GM23338 (cell line): Measurements from ENCODE around the gene DENND4A. TPM values are rescaled to one million over a fixed set of nuclear protein-coding genes. Genes with fewer than 3 reads are reported as not detected.

Experiments
- ATAC-seq: fragments of 200-7000 bp; cut with Tn5 transposase; 3 replicates; pipeline ENCODE4 v1.9.1; 2020
- DNase-seq: peaks from one replicate; pipeline ENCODE4 v3.0.0-alpha.2; 2015; ENCODE audit warnings: low spot score
- H2AFZ ChIP-seq: fragments of 200-600 bp; sonication (generic); 2 replicates; pipeline ENCODE4 v1.8.0; 2016; ENCODE audit warnings: antibody characterized with exemption, mild to moderate bottlenecking, moderate library complexity
- H3F3A ChIP-seq: fragments of 200-600 bp; sonication (generic); replicated peaks from 2 replicates; pipeline ENCODE4 v1.8.0; 2017; ENCODE audit warnings: antibody characterized with exemption, mixed run types, low read depth
- H3K27ac ChIP-seq: fragments of 200-600 bp; sonication (generic); 2 replicates; pipeline ENCODE4 v1.6.1; 2016; ENCODE audit warnings: low read depth
- H3K27me3 ChIP-seq: fragments of 200-600 bp; sonication (generic); 2 replicates; pipeline ENCODE4 v1.8.0; 2016; ENCODE audit warnings: mild to moderate bottlenecking, mixed run types, moderate library complexity; ENCODE audit not compliant: insufficient read depth
- H3K36me3 ChIP-seq: fragments of 200-600 bp; sonication (generic); 2 replicates; pipeline ENCODE4 v1.8.0; 2016; ENCODE audit warnings: mild to moderate bottlenecking; ENCODE audit not compliant: insufficient read depth
- H3K4me1 ChIP-seq: fragments of 200-600 bp; sonication (generic); 2 replicates; pipeline ENCODE4 v1.8.0; 2016; ENCODE audit warnings: mild to moderate bottlenecking, moderate library complexity; ENCODE audit not compliant: insufficient read depth
- H3K4me2 ChIP-seq: fragments of 200-600 bp; sonication (generic); 2 replicates; pipeline ENCODE4 v1.7.1; 2017; ENCODE audit warnings: mixed run types
- H3K4me3 ChIP-seq: fragments of 200-600 bp; sonication (generic); 2 replicates; pipeline ENCODE4 v1.6.1; 2016; ENCODE audit warnings: mixed run types
- H3K79me2 ChIP-seq: fragments of 200-600 bp; sonication (generic); replicated peaks from 2 replicates; pipeline ENCODE4 v1.8.0; 2017; ENCODE audit warnings: mild to moderate bottlenecking; ENCODE audit not compliant: insufficient read depth
- H3K9me2 ChIP-seq: fragments of 200-600 bp; sonication (generic); 2 replicates; pipeline ENCODE4 v1.8.0; 2017; ENCODE audit not compliant: insufficient read depth
- H4K20me1 ChIP-seq: fragments of 200-600 bp; sonication (generic); replicated peaks from 2 replicates; pipeline ENCODE4 v1.8.0; 2017; ENCODE audit warnings: mild to moderate bottlenecking; ENCODE audit not compliant: insufficient read depth
- H3K27ac Mint-ChIP-seq: 2 replicates; pipeline ENCODE4 v1.8.0; 2020; ENCODE audit warnings: inconsistent platforms, mild to moderate bottlenecking, moderate library complexity, mixed read lengths
- H3K27me3 Mint-ChIP-seq: 3 replicates; pipeline ENCODE4 v1.8.0; 2022; ENCODE audit warnings: low read depth, mild to moderate bottlenecking, moderate library complexity, mixed read lengths, inconsistent platforms; ENCODE audit not compliant: insufficient read depth, poor library complexity
- H3K36me3 Mint-ChIP-seq: 3 replicates; pipeline ENCODE4 v1.8.0; 2021; ENCODE audit warnings: low read depth, mild to moderate bottlenecking, inconsistent platforms, moderate library complexity, mixed read lengths
- H3K4me1 Mint-ChIP-seq: 3 replicates; pipeline ENCODE4 v1.8.0; 2020; ENCODE audit warnings: mild to moderate bottlenecking, inconsistent platforms, mixed read lengths
- H3K4me3 Mint-ChIP-seq: 3 replicates; pipeline ENCODE4 v1.8.0; 2021; ENCODE audit warnings: moderate library complexity, mild to moderate bottlenecking, inconsistent platforms, mixed read lengths
- H3K9me3 Mint-ChIP-seq: 3 replicates; pipeline ENCODE4 v1.8.0; 2020; ENCODE audit warnings: moderate library complexity, mild to moderate bottlenecking, inconsistent platforms, mixed read lengths
- CREB1 ChIP-seq: fragments of 250-450 bp; sonication (Bioruptor Pico); IDR thresholded peaks from 2 replicates; pipeline ENCODE4 v1.5.0; 2020; ENCODE audit warnings: low read depth, mild to moderate bottlenecking, moderate library complexity
- EZH2 ChIP-seq: fragments of 200-600 bp; sonication (generic); IDR thresholded peaks from one replicate; pipeline ENCODE4 v1.8.0; 2017; ENCODE audit warnings: antibody characterized with exemption, mild to moderate bottlenecking, low read depth; ENCODE audit not compliant: unreplicated experiment
- EZH2phosphoT487 ChIP-seq: fragments of 200-600 bp; sonication (generic); IDR thresholded peaks from one replicate; pipeline ENCODE4 v1.8.1; 2018; ENCODE audit warnings: antibody characterized with exemption; ENCODE audit not compliant: unreplicated experiment
- JUNB ChIP-seq: IDR thresholded peaks from one replicate; pipeline ENCODE4 v1.6.1; 2016; ENCODE audit warnings: antibody characterized with exemption; ENCODE audit not compliant: unreplicated experiment
- NANOG ChIP-seq: IDR thresholded peaks from 2 replicates; pipeline ENCODE4 v1.6.1; 2016; ENCODE audit warnings: antibody characterized with exemption, borderline replicate concordance
- POLR2AphosphoS5 ChIP-seq: IDR thresholded peaks from 2 replicates; pipeline ENCODE4 v1.6.1; 2016; ENCODE audit warnings: antibody characterized with exemption, low read depth
- STAT1 ChIP-seq: IDR thresholded peaks from one replicate; pipeline ENCODE4 v1.6.1; 2016; ENCODE audit warnings: antibody characterized with exemption; ENCODE audit not compliant: unreplicated experiment
- ZNF114 ChIP-seq: fragments of 250-450 bp; sonication (Bioruptor Pico); IDR thresholded peaks from 2 replicates; pipeline ENCODE4 v1.5.0; 2020; ENCODE audit warnings: mild to moderate bottlenecking, moderate library complexity
- ZNF331 ChIP-seq: fragments of 250-450 bp; sonication (Bioruptor Pico); IDR thresholded peaks from 2 replicates; pipeline ENCODE4 v1.5.0; 2020; ENCODE audit warnings: low read depth, mild to moderate bottlenecking, moderate library complexity
- polyA plus RNA-seq: library from polyadenylated mRNA; unstranded; fragments of >200 nt; fragmentation: Nextera tagmentation; extraction: Ambion mirVana; gene quantifications from 2 replicates; pipeline ENCODE4 v1.2.1, GENCODE V29; 2016
- total RNA-seq: library from RNA; depleted of rRNA; stranded (reverse); fragments of >200 nt; shearing (Covaris generic); gene quantifications from 2 replicates; pipeline ENCODE4 v1.2.3, GENCODE V29; 2014
- TF ChIP-seq, protein P1 (sequence below): IDR thresholded peaks from 2 replicates; pipeline ENCODE4 v1.6.1; 2016; ENCODE audit warnings: antibody characterized with exemption
- TF ChIP-seq, protein P2 (sequence below): IDR thresholded peaks from one replicate; pipeline ENCODE4 v1.6.1; 2018; ENCODE audit warnings: antibody characterized with exemption; ENCODE audit not compliant: unreplicated experiment
- TF ChIP-seq, protein P3 (sequence below): fragments of 250-450 bp; sonication (Bioruptor Pico); IDR thresholded peaks from 2 replicates; pipeline ENCODE4 v1.5.0; 2020; ENCODE audit warnings: mild to moderate bottlenecking, moderate library complexity
- TF ChIP-seq, protein P4 (sequence below), 2 experiments: fragments of 200-600 bp in 1 of 2; sonication (generic) in 1 of 2; conservative IDR thresholded peaks; 2 replicates each; pipeline versions ENCODE4 v1.5.1 to v1.6.1; 2016 to 2017; ENCODE audit warnings: antibody characterized with exemption in 2 of 2, low read depth in 2 of 2, mild to moderate bottlenecking in 2 of 2, moderate library complexity in 1 of 2

Gene DENND4A
- total and polyA plus RNA-seq, 2 experiments from 2014 or later, result 3.4 to 9.0 TPM

DNA sequence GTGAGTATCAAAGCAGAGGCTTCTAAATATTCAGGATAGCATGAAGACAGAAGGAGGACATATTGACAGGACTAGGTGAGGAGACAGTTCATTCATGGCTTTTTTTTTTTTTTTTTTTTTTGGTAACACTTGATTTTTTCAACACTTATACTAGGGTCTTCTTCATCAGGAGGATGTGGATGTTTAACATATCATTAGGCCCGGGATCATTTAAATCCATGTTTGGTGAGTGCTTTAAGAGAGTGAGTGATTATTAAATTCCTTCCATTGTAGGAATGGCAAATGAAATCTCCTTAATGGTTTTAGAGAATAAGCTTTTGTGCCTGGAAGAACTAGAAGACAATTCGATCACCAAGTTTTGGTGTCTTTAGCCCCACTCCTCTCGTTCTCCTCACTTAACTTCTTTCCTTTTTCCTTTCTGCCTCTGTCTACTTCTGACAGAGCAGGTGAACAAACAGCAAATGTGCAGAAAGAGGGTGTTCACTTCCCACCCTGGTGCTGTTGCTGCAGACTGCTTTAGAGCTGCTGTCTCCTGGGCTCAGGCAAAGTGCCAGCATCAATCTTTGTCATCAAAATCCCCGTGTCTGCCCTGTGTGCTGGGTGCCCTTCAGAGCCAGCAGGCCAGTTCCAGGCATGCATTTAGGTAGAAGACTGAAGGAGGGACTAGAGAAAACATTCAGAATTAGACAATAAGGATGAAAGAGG lies 41.6 kb upstream of the DENND4A start:
- Histone ChIP-seq H3K4me1 (peaks cover 13% of the 10 kb centered on the region), H4K20me1 (no peaks in the 10 kb centered on the region), H3F3A (no peaks in the 10 kb centered on the region; the same call in 1 of the 2 replicates), H3K4me3 (no peak overlapping the region), H3K36me3 (no peaks in the 10 kb centered on the region), H3K79me2 (no peaks in the 10 kb centered on the region), H3K27me3 (no peaks in the 10 kb centered on the region), H2AFZ (peak overlapping the region; percentile 74; the same call in 1 of the 2 replicates), H3K9me2 (no peaks in the 10 kb centered on the region), H3K27ac (peak overlapping the region; percentile 94), H3K4me2 (peak overlapping the region; percentile 12; the same call in 1 of the 2 replicates)
- DNase-seq (no peak), ATAC-seq (no peak)
- Mint-ChIP-seq H3K4me3 (peak overlapping the region; percentile 56; the same call in 2 of the 3 replicates), H3K27me3 (peaks cover 8% of the 10 kb centered on the region), H3K4me1 (peaks cover 44% of the 10 kb centered on the region), H3K27ac (peak overlapping the region; percentile 97), H3K36me3 (no peaks in the 10 kb centered on the region), H3K9me3 (peaks cover 2% of the 10 kb centered on the region; the same call in 2 of the 3 replicates)
- TF ChIP-seq, protein P1, sequence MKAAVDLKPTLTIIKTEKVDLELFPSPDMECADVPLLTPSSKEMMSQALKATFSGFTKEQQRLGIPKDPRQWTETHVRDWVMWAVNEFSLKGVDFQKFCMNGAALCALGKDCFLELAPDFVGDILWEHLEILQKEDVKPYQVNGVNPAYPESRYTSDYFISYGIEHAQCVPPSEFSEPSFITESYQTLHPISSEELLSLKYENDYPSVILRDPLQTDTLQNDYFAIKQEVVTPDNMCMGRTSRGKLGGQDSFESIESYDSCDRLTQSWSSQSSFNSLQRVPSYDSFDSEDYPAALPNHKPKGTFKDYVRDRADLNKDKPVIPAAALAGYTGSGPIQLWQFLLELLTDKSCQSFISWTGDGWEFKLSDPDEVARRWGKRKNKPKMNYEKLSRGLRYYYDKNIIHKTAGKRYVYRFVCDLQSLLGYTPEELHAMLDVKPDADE, result no peak
- TF ChIP-seq JUNB (no peak), POLR2AphosphoS5 (no peak), STAT1 (no peak), ZNF114 (no peak), NANOG (no peak), ZNF331 (no peak), EZH2 (no peak), CREB1 (CRISPR knock-in tag) (no peak), EZH2phosphoT487 (no peak)
- TF ChIP-seq, protein P2, sequence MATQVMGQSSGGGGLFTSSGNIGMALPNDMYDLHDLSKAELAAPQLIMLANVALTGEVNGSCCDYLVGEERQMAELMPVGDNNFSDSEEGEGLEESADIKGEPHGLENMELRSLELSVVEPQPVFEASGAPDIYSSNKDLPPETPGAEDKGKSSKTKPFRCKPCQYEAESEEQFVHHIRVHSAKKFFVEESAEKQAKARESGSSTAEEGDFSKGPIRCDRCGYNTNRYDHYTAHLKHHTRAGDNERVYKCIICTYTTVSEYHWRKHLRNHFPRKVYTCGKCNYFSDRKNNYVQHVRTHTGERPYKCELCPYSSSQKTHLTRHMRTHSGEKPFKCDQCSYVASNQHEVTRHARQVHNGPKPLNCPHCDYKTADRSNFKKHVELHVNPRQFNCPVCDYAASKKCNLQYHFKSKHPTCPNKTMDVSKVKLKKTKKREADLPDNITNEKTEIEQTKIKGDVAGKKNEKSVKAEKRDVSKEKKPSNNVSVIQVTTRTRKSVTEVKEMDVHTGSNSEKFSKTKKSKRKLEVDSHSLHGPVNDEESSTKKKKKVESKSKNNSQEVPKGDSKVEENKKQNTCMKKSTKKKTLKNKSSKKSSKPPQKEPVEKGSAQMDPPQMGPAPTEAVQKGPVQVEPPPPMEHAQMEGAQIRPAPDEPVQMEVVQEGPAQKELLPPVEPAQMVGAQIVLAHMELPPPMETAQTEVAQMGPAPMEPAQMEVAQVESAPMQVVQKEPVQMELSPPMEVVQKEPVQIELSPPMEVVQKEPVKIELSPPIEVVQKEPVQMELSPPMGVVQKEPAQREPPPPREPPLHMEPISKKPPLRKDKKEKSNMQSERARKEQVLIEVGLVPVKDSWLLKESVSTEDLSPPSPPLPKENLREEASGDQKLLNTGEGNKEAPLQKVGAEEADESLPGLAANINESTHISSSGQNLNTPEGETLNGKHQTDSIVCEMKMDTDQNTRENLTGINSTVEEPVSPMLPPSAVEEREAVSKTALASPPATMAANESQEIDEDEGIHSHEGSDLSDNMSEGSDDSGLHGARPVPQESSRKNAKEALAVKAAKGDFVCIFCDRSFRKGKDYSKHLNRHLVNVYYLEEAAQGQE, result no peak
- TF ChIP-seq, protein P3, sequence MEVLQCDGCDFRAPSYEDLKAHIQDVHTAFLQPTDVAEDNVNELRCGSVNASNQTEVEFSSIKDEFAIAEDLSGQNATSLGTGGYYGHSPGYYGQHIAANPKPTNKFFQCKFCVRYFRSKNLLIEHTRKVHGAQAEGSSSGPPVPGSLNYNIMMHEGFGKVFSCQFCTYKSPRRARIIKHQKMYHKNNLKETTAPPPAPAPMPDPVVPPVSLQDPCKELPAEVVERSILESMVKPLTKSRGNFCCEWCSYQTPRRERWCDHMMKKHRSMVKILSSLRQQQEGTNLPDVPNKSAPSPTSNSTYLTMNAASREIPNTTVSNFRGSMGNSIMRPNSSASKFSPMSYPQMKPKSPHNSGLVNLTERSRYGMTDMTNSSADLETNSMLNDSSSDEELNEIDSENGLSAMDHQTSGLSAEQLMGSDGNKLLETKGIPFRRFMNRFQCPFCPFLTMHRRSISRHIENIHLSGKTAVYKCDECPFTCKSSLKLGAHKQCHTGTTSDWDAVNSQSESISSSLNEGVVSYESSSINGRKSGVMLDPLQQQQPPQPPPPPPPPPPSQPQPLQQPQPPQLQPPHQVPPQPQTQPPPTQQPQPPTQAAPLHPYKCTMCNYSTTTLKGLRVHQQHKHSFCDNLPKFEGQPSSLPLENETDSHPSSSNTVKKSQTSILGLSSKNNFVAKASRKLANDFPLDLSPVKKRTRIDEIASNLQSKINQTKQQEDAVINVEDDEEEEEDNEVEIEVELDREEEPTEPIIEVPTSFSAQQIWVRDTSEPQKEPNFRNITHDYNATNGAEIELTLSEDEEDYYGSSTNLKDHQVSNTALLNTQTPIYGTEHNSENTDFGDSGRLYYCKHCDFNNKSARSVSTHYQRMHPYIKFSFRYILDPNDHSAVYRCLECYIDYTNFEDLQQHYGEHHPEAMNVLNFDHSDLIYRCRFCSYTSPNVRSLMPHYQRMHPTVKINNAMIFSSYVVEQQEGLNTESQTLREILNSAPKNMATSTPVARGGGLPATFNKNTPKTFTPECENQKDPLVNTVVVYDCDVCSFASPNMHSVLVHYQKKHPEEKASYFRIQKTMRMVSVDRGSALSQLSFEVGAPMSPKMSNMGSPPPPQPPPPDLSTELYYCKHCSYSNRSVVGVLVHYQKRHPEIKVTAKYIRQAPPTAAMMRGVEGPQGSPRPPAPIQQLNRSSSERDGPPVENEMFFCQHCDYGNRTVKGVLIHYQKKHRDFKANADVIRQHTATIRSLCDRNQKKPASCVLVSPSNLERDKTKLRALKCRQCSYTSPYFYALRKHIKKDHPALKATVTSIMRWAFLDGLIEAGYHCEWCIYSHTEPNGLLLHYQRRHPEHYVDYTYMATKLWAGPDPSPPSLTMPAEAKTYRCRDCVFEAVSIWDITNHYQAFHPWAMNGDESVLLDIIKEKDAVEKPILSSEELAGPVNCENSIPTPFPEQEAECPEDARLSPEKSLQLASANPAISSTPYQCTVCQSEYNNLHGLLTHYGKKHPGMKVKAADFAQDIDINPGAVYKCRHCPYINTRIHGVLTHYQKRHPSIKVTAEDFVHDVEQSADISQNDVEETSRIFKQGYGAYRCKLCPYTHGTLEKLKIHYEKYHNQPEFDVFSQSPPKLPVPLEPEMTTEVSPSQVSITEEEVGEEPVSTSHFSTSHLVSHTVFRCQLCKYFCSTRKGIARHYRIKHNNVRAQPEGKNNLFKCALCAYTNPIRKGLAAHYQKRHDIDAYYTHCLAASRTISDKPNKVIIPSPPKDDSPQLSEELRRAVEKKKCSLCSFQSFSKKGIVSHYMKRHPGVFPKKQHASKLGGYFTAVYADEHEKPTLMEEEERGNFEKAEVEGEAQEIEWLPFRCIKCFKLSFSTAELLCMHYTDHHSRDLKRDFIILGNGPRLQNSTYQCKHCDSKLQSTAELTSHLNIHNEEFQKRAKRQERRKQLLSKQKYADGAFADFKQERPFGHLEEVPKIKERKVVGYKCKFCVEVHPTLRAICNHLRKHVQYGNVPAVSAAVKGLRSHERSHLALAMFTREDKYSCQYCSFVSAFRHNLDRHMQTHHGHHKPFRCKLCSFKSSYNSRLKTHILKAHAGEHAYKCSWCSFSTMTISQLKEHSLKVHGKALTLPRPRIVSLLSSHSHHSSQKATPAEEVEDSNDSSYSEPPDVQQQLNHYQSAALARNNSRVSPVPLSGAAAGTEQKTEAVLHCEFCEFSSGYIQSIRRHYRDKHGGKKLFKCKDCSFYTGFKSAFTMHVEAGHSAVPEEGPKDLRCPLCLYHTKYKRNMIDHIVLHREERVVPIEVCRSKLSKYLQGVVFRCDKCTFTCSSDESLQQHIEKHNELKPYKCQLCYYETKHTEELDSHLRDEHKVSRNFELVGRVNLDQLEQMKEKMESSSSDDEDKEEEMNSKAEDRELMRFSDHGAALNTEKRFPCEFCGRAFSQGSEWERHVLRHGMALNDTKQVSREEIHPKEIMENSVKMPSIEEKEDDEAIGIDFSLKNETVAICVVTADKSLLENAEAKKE, result no peak
- TF ChIP-seq, protein P4, sequence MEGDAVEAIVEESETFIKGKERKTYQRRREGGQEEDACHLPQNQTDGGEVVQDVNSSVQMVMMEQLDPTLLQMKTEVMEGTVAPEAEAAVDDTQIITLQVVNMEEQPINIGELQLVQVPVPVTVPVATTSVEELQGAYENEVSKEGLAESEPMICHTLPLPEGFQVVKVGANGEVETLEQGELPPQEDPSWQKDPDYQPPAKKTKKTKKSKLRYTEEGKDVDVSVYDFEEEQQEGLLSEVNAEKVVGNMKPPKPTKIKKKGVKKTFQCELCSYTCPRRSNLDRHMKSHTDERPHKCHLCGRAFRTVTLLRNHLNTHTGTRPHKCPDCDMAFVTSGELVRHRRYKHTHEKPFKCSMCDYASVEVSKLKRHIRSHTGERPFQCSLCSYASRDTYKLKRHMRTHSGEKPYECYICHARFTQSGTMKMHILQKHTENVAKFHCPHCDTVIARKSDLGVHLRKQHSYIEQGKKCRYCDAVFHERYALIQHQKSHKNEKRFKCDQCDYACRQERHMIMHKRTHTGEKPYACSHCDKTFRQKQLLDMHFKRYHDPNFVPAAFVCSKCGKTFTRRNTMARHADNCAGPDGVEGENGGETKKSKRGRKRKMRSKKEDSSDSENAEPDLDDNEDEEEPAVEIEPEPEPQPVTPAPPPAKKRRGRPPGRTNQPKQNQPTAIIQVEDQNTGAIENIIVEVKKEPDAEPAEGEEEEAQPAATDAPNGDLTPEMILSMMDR (conservative IDR thresholded peaks at IDR 0.05; ENCODE audit: low read depth in 2 of 2), result no peak
